ENCODE results near the gene CEP78.
"Not testable (repeated sequence)": the region's sequence is repeated elsewhere in the genome, so short reads cannot be mapped to it uniquely, and the experiment has no call there.

CEP78 gene

DNA sequence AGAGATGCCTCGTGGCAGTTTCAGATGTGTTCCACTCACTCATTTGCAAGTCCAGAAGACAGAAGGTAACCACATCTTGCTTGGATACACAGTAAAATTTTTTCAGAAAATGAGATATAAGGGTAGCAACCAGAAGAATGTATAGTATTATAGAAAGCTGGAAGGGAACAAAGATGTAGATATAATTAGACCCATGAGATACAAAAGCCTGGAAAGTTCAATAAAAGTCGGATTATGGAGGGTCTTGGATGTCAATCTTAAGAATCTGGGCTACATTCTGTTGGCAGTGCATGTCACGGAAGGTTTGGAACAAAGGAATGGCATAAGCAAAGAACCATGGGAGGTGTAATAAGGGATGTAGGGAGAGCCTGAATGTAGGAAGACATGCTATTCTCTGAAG, 5.1 kb upstream of the CEP78 start:
- Histone ChIP-seq H3K4me3 (ENCODE audit: insufficient read depth in 1 of 2, low read depth in 1 of 2, low read length in 2 of 2) (no peak overlapping the region), H2AFZ (ENCODE audit: low read depth, low read length) (no peak overlapping the region), H2BK12ac (ENCODE audit: low read length in 2 of 2) (no peak overlapping the region), H3K27me3 (ENCODE audit: control insufficient read depth in 1 of 2, insufficient read depth in 1 of 2, low read length in 2 of 2) (no peaks in the 10 kb centered on the region), H3K4me2 (ENCODE audit: low read length, poor library complexity, severe bottlenecking) (no peak overlapping the region), H3K18ac (ENCODE audit: low read depth in 1 of 2, low read length in 2 of 2) (no peak overlapping the region), H4K91ac (ENCODE audit: low read length) (no peak overlapping the region), H2BK5ac (ENCODE audit: low read depth, low read length, poor library complexity, severe bottlenecking) (no peak overlapping the region), H3K27ac (ENCODE audit: low read length, poor library complexity, severe bottlenecking) (no peak overlapping the region), H4K8ac (ENCODE audit: low read length) (no peak overlapping the region), H2BK120ac (ENCODE audit: low read depth, low read length) (no peak overlapping the region), H3K23ac (ENCODE audit: low read length in 2 of 2) (no peak overlapping the region), H3K9ac (ENCODE audit: low read length) (no peak overlapping the region), H2AK5ac (ENCODE audit: low read length, severe bottlenecking) (no peak overlapping the region), H3K14ac (ENCODE audit: low read length in 2 of 2) (no peak overlapping the region), H3K9me3 (ENCODE audit: control insufficient read depth, low read length) (no peaks in the 10 kb centered on the region), H3K4ac (ENCODE audit: low read depth in 1 of 2, low read length in 2 of 2) (no peak overlapping the region), H3K79me1 (replicated peaks; ENCODE audit: low read length, poor library complexity, severe bottlenecking) (peaks cover 10% of the 10 kb centered on the region), H3K4me1 (ENCODE audit: control insufficient read depth, insufficient read depth, low read depth, low read length) (no peaks in the 10 kb centered on the region), H2BK15ac (ENCODE audit: low read depth, poor library complexity, severe bottlenecking) (no peak overlapping the region), H3K36me3 (ENCODE audit: control insufficient read depth in 1 of 2, insufficient read depth in 2 of 2, low read depth in 1 of 2, low read length in 2 of 2) (peaks cover 0 to 3% of the 10 kb centered on the region in 2 experiments)
- DNase-seq: no peak
- 64% methylated on average over 3 of the region's 3 CpGs for WGBS

DNA sequence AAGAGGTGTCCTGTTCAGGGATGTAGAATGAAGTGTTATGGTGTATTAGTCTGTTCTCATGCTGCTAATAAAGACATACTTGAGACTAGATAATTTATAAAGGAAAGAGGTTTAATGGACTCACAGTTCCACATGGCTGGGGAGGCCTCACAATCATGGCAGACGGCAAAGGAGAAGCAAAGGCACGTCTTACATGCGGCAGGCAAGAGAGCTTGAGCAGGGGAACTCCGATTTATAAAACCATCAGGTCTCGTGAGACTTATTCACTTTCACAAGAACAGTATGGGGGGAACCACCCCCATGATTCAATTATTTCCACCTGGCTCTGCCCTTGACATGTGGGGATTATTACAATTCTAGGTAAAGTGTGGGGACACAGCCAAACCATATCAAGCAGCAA, 3.4 kb upstream of the CEP78 start:
- WGBS: over 99% methylated on average over 5 of the region's 5 CpGs
- not testable (repeated sequence) for H2BK120ac ChIP-seq (ENCODE audit: low read depth, low read length); H2BK15ac ChIP-seq (ENCODE audit: low read depth, poor library complexity, severe bottlenecking); H3K27ac ChIP-seq (ENCODE audit: low read length, poor library complexity, severe bottlenecking); H3K27me3 ChIP-seq (ENCODE audit: control insufficient read depth in 1 of 2, insufficient read depth in 1 of 2, low read length in 2 of 2); H3K23ac ChIP-seq (ENCODE audit: low read length in 2 of 2); H3K9ac ChIP-seq (ENCODE audit: low read length); DNase-seq; H3K4me1 ChIP-seq (ENCODE audit: control insufficient read depth, insufficient read depth, low read depth, low read length); H3K4me3 ChIP-seq (ENCODE audit: insufficient read depth in 1 of 2, low read depth in 1 of 2, low read length in 2 of 2); H2AK5ac ChIP-seq (ENCODE audit: low read length, severe bottlenecking); H4K8ac ChIP-seq (ENCODE audit: low read length); H2AFZ ChIP-seq (ENCODE audit: low read depth, low read length); H2BK12ac ChIP-seq (ENCODE audit: low read length in 2 of 2); H3K4me2 ChIP-seq (ENCODE audit: low read length, poor library complexity, severe bottlenecking); H2BK5ac ChIP-seq (ENCODE audit: low read depth, low read length, poor library complexity, severe bottlenecking); H3K14ac ChIP-seq (ENCODE audit: low read length in 2 of 2); H3K4ac ChIP-seq (ENCODE audit: low read depth in 1 of 2, low read length in 2 of 2); H3K9me3 ChIP-seq (ENCODE audit: control insufficient read depth, low read length); H4K91ac ChIP-seq (ENCODE audit: low read length); H3K36me3 ChIP-seq (ENCODE audit: control insufficient read depth in 1 of 2, insufficient read depth in 2 of 2, low read depth in 1 of 2, low read length in 2 of 2); H3K18ac ChIP-seq (ENCODE audit: low read depth in 1 of 2, low read length in 2 of 2)
- peaks cover 14% of the 10 kb centered on the region for H3K79me1 ChIP-seq (replicated peaks; ENCODE audit: low read length, poor library complexity, severe bottlenecking)

DNA sequence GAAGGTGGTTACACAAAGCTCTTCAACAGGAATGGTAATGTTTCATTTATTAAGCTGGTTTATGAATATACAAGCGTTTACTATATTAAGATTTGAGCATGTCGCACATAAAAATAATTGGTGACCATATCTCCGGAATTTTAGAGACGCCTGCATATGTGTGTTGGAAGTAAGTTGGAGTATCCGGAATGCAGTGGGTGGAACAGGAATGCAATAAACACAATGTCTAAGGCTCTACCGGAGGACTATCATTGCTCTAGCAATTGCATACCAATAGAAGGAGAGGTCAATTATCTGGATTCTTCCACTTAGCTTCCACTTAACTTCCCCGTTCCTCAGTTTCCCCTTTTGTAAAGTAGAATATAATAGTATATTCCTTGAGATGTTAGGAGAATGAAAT, 1.1 kb upstream of the CEP78 start:
- Histone ChIP-seq H4K8ac (ENCODE audit: low read length) (no peak overlapping the region), H3K9ac (ENCODE audit: low read length) (peak overlapping the region; percentile 92), H2BK5ac (ENCODE audit: low read depth, low read length, poor library complexity, severe bottlenecking) (no peak overlapping the region), H3K4me1 (ENCODE audit: control insufficient read depth, insufficient read depth, low read depth, low read length) (peaks cover 6% of the 10 kb centered on the region), H3K79me1 (replicated peaks; ENCODE audit: low read length, poor library complexity, severe bottlenecking) (peaks cover 25% of the 10 kb centered on the region), H3K4me2 (ENCODE audit: low read length, poor library complexity, severe bottlenecking) (peak overlapping the region; percentile 73), H2AFZ (ENCODE audit: low read depth, low read length) (no peak overlapping the region), H3K14ac (ENCODE audit: low read length in 2 of 2) (no peak overlapping the region), H3K23ac (ENCODE audit: low read length in 2 of 2) (no peak overlapping the region), H3K27me3 (ENCODE audit: control insufficient read depth in 1 of 2, insufficient read depth in 1 of 2, low read length in 2 of 2) (no peaks in the 10 kb centered on the region), H3K27ac (ENCODE audit: low read length, poor library complexity, severe bottlenecking) (no peak overlapping the region), H4K91ac (ENCODE audit: low read length) (no peak overlapping the region), H3K9me3 (ENCODE audit: control insufficient read depth, low read length) (no peaks in the 10 kb centered on the region), H3K18ac (ENCODE audit: low read depth in 1 of 2, low read length in 2 of 2) (no peak overlapping the region), H3K4me3 (ENCODE audit: insufficient read depth in 1 of 2, low read depth in 1 of 2, low read length in 2 of 2) (peak overlapping the region in 1 of 2 experiments; percentile 81), H2BK120ac (ENCODE audit: low read depth, low read length) (no peak overlapping the region), H2BK12ac (ENCODE audit: low read length in 2 of 2) (no peak overlapping the region), H2AK5ac (ENCODE audit: low read length, severe bottlenecking) (no peak overlapping the region), H2BK15ac (ENCODE audit: low read depth, poor library complexity, severe bottlenecking) (no peak overlapping the region), H3K4ac (ENCODE audit: low read depth in 1 of 2, low read length in 2 of 2) (no peak overlapping the region), H3K36me3 (ENCODE audit: control insufficient read depth in 1 of 2, insufficient read depth in 2 of 2, low read depth in 1 of 2, low read length in 2 of 2) (peaks cover 0 to 3% of the 10 kb centered on the region in 2 experiments)
- DNase-seq: peak; percentile 8
- WGBS: 77% methylated on average over 5 of the region's 7 CpGs

GRCh38 chr9:78235256-78235761, 566 bp upstream of the CEP78 start:
- peak overlapping the region; percentile 94 for H3K27ac ChIP-seq (ENCODE audit: low read length, poor library complexity, severe bottlenecking)
- H3K79me1 ChIP-seq (replicated peaks; ENCODE audit: low read length, poor library complexity, severe bottlenecking): peaks cover 27% of the 10 kb centered on the region

More at GRCh38 chr9:78235256-78235761, 566 bp upstream of the CEP78 start:
- Histone ChIP-seq H4K8ac (ENCODE audit: low read length) (peak overlapping the region; percentile 32), H3K18ac (ENCODE audit: low read depth in 1 of 2, low read length in 2 of 2) (peak overlapping the region in 1 of 2 experiments; percentile 93), H3K4me2 (ENCODE audit: low read length, poor library complexity, severe bottlenecking) (peak overlapping the region; percentile 73), H3K4me3 (ENCODE audit: insufficient read depth in 1 of 2, low read depth in 1 of 2, low read length in 2 of 2) (peak overlapping the region; percentile 81 to 93), H3K14ac (ENCODE audit: low read length in 2 of 2) (no peak overlapping the region), H3K4me1 (ENCODE audit: control insufficient read depth, insufficient read depth, low read depth, low read length) (peaks cover 6% of the 10 kb centered on the region), H4K91ac (ENCODE audit: low read length) (no peak overlapping the region), H2BK5ac (ENCODE audit: low read depth, low read length, poor library complexity, severe bottlenecking) (no peak overlapping the region), H2BK15ac (ENCODE audit: low read depth, poor library complexity, severe bottlenecking) (no peak overlapping the region), H3K4ac (ENCODE audit: low read depth in 1 of 2, low read length in 2 of 2) (peak overlapping the region in 1 of 2 experiments; percentile 86), H3K9me3 (ENCODE audit: control insufficient read depth, low read length) (no peaks in the 10 kb centered on the region), H3K9ac (ENCODE audit: low read length) (peak overlapping the region; percentile 92), H3K36me3 (ENCODE audit: control insufficient read depth in 1 of 2, insufficient read depth in 2 of 2, low read depth in 1 of 2, low read length in 2 of 2) (peaks cover 0 to 3% of the 10 kb centered on the region in 2 experiments), H3K27me3 (ENCODE audit: control insufficient read depth in 1 of 2, insufficient read depth in 1 of 2, low read length in 2 of 2) (no peaks in the 10 kb centered on the region), H3K23ac (ENCODE audit: low read length in 2 of 2) (no peak overlapping the region), H2BK12ac (ENCODE audit: low read length in 2 of 2) (no peak overlapping the region), H2AK5ac (ENCODE audit: low read length, severe bottlenecking) (no peak overlapping the region), H2AFZ (ENCODE audit: low read depth, low read length) (peak overlapping the region; percentile 30), H2BK120ac (ENCODE audit: low read depth, low read length) (no peak overlapping the region)
- 4% methylated on average over 16 of the region's 17 CpGs for WGBS
- DNase-seq: peak; percentile 44
